Fibroblast of pulmonary artery (primary cell): Measurements from ENCODE around the gene ABCB1.

ENCODE experiments used
- DNase-seq: peaks from one replicate; pipeline ENCODE4 v3.0.0-alpha.2; 2010; ENCODE audit warnings: low read depth
- H3K4me3 ChIP-seq: replicated peaks from 2 replicates; pipeline ENCODE4 v1.5.1; 2011; ENCODE audit warnings: low read depth, mild to moderate bottlenecking, control low read depth, low read length, moderate library complexity
- TF ChIP-seq, protein P1 (sequence below): IDR thresholded peaks from 2 replicates; pipeline ENCODE4 v1.5.1; 2011; ENCODE audit warnings: mild to moderate bottlenecking, control low read depth, low read length, inconsistent platforms; ENCODE audit errors: missing control alignments

ABCB1 gene

DNA sequence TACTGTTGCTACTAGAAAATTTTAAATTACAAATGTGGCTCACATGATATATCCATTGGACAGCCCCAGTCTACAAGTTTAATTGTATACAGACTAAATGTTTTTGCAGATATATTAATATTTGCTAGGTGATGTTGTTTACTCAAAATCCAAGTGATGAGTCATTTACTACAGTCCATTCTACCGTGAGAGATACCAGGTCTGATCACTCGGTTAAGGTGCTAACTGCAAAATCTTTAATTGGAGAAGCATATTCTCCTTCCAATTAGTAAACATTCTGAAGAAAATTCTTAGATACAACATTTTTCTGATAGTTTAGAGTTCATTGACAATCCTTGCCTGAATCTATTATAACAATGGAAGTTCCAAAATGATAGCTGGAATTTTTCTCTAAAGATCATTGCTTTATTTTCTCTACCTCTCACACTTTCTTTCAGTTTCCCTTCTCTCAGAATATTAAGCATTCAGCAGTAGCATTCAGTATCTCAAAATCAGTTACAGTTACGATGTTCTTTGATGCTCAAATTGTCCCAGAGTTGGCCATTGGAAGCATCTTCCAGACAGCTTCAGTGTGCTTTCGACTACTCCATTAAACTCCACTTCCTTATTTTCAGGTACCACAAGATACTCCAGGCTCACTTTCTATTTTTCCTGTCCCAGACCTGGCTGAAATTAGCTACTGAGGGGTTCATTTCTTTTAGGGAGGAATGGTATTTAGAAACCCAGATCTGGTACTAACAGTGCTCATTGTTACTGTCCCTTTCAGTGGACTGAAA is 2.3 kb downstream of the ABCB1 start:
- no peak overlapping the region for H3K4me3 ChIP-seq

DNA sequence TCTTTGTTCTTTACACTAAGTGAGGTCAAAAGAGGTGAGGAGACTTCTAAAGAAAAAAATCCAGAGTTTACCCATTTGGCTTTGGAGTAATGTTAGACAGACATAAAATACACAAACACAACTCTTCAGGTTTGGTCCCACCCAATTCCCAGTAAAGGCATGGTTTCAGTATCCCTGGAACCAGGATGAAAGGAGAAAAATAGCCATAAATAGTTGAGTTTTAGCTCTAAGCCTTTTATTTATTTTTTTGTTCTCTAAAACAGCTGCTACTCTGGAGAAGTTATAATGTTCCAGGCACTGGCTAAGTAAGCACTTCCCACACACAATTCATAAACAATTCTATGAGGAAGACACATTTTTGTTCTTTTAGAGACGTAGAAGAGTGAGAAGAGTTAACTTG is 4.0 kb downstream of the ABCB1 start:
- TF ChIP-seq, protein P1, sequence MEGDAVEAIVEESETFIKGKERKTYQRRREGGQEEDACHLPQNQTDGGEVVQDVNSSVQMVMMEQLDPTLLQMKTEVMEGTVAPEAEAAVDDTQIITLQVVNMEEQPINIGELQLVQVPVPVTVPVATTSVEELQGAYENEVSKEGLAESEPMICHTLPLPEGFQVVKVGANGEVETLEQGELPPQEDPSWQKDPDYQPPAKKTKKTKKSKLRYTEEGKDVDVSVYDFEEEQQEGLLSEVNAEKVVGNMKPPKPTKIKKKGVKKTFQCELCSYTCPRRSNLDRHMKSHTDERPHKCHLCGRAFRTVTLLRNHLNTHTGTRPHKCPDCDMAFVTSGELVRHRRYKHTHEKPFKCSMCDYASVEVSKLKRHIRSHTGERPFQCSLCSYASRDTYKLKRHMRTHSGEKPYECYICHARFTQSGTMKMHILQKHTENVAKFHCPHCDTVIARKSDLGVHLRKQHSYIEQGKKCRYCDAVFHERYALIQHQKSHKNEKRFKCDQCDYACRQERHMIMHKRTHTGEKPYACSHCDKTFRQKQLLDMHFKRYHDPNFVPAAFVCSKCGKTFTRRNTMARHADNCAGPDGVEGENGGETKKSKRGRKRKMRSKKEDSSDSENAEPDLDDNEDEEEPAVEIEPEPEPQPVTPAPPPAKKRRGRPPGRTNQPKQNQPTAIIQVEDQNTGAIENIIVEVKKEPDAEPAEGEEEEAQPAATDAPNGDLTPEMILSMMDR = no peak
- no peak overlapping the region for H3K4me3 ChIP-seq
- no peak for DNase-seq

More for the DNA sequence above, 2.3 kb downstream of the ABCB1 start:
- TF ChIP-seq, protein P1 = no peak
- no peak for DNase-seq

DNA sequence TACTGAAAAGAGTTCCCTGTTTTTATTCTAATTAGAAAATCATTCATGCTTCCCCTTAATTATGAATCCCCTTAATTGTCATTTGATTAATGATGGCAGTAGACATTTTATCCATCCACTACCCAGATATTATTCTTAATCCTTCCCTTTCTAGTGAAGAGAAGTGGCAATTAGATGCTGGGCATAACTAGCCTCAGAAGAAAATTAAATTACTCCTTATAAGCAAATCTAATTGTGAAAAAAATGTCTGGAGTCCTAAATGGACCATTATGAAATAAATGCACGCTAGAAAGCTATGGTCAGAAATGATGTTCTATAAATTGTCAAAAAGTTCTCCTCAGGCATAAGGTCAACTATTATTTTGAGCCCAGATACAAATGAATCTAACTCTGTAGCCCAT is 4.5 kb downstream of the ABCB1 start:
- TF ChIP-seq, protein P1 = no peak
- DNase-seq = no peak
- H3K4me3 ChIP-seq = no peak overlapping the region

DNA sequence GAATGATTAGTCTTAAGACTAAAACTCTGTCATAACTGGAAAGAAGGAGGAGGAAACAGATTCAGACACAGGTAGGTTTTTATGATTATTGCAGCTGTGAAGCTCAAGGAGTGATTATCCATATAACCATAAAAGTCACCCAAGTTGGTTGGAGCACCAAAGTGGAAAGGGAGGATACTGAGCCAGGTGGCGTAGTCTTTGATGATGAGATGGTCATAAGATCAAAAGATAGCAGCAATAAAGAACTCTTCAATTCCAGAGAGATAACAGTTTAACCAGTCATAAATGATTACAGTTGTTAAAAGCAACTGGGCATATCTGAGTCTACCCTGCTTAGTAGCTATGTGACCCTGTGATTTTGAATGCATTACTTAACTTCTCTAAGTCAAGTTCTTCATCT is 8.4 kb downstream of the ABCB1 start:
- TF ChIP-seq, protein P1 = no peak
- no peak for DNase-seq
- H3K4me3 ChIP-seq = no peak overlapping the region

DNA sequence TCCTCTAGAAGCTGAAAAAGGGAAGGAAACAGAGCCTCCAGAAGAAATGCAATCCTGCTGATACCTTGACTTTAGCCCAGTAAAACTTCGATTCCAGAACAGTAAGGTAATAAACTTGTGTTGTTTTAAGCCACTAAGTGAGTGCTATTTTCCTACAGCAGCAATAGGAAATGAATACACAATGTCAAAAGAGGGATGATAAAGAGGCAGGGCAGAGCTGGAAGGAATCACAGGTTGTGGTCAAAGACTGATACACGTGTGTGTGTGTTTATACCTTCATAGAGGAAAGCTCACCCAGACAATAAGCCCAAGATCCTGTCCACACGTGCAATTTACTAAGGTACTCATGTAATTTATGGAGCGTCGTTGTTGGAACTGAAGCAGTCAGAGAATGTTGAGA is 9.5 kb downstream of the ABCB1 start:
- H3K4me3 ChIP-seq = no peak overlapping the region
- TF ChIP-seq, protein P1 = no peak
- DNase-seq = no peak

DNA sequence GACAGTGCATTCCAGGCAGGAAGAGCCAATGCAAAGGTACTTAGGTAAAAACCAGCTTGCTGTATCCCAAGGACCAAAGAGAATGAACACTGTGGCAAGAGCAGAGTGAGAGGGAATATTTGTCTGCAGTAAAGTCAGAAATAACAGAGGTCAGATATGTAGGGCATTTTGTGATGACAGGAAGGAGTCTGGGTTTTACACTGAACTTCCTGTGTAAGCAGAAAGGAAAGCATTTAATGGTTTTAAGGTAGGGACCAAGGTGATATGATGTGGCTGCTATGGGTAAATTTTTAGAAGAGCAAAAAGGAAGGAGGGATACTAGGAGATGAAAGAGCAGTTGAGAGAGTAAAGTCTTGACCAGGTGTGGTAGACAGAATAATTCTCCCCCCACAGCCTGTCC is 10.1 kb downstream of the ABCB1 start:
- TF ChIP-seq, protein P1 = no peak
- no peak for DNase-seq
- H3K4me3 ChIP-seq = no peak overlapping the region

DNA sequence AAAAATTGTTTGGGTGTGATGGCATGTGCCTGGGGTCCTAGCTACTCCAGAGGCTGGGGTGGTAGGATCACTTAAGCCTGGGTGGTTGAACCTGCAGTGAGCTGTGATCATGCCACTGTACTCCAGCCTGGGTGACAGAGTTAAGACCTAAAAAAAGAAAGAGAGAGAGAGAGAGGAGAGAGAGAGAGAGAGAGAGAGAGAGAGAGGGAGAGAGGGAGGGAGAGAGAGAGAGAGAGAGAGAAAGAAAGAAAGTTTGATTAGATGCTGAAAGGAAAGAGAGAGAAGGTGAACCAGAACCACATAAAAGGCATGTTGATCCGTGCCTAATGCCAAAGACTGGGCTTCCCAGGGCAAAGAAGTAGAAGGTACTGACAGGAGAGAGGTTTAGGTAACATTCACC is 11.1 kb downstream of the ABCB1 start:
- no peak overlapping the region for H3K4me3 ChIP-seq
- TF ChIP-seq, protein P1 = no peak
- DNase-seq = no peak
